Measurements from ENCODE around the gene RSAD1.

RSAD1 gene

GRCh38 chr17:50465171-50465570 is 13.5 kb upstream of the RSAD1 start:
- DNase-seq (ENCODE audit: extremely low read depth, low read depth), result no peak
- TF ChIP-seq CTCF (IDR thresholded peaks at IDR 0.05; ENCODE audit: low read depth, low read length), result no peak

- TF ChIP-seq CTCF (IDR thresholded peaks at IDR 0.05; ENCODE audit: low read depth, low read length), result no peak
- no peak for DNase-seq (ENCODE audit: extremely low read depth, low read depth)
These were observed 13.0 kb upstream of the RSAD1 start for GRCh38 chr17:50465635-50466034.

- TF ChIP-seq CTCF (IDR thresholded peaks at IDR 0.05; ENCODE audit: low read depth, low read length), result no peak
- no peak for DNase-seq (ENCODE audit: extremely low read depth, low read depth)
These were observed 12.1 kb upstream of the RSAD1 start for GRCh38 chr17:50466371-50467113.

- no peak for DNase-seq (ENCODE audit: extremely low read depth, low read depth)
These were observed 11.4 kb upstream of the RSAD1 start for GRCh38 chr17:50467114-50467854.

GRCh38 chr17:50467855-50468303 is 10.8 kb upstream of the RSAD1 start:
- TF ChIP-seq CTCF (IDR thresholded peaks at IDR 0.05; ENCODE audit: low read depth, low read length), result no peak
- no peak for DNase-seq (ENCODE audit: extremely low read depth, low read depth)

More at GRCh38 chr17:50467114-50467854, 11.4 kb upstream of the RSAD1 start:
- no peak for TF ChIP-seq CTCF (IDR thresholded peaks at IDR 0.05; ENCODE audit: low read depth, low read length)

GRCh38 chr17:50468304-50469207 is 10.1 kb upstream of the RSAD1 start, which contains the start of gene CHAD:
Gene CHAD, minus strand, starts transcription at chr17:50468880. Its CDS starts 67 bp downstream, at chr17:50468813.
- no peak for TF ChIP-seq CTCF (IDR thresholded peaks at IDR 0.05; ENCODE audit: low read depth, low read length)
- DNase-seq (ENCODE audit: extremely low read depth, low read depth), result no peak

Data from AG09319 (cell line).